HUES48 (cell line): ENCODE data around the gene SRRT.
A peak's percentile ranks its signal among the peaks of the same experiment; 100 is the strongest.

Experiments
- H3K27ac ChIP-seq: one replicate; pipeline ENCODE4 v1.7.0; 2013; ENCODE audit warnings: low read depth, low read length, inconsistent platforms
- H3K27me3 ChIP-seq: 2 replicates; pipeline ENCODE4 v1.6.1; 2013; ENCODE audit warnings: mild to moderate bottlenecking, low read length; ENCODE audit not compliant: control insufficient read depth, insufficient read depth
- H3K36me3 ChIP-seq: 2 replicates; pipeline ENCODE4 v1.6.1; 2013; ENCODE audit warnings: low read length; ENCODE audit not compliant: control insufficient read depth, insufficient read depth
- H3K4me1 ChIP-seq: 2 replicates; pipeline ENCODE4 v1.6.1; 2013; ENCODE audit warnings: mild to moderate bottlenecking, low read length; ENCODE audit not compliant: control insufficient read depth, insufficient read depth
- H3K4me3 ChIP-seq: 2 replicates; pipeline ENCODE4 v1.5.1; 2013; ENCODE audit warnings: mild to moderate bottlenecking, low read depth, low read length
- H3K9ac ChIP-seq: 2 replicates; pipeline ENCODE4 v1.6.1; 2013; ENCODE audit warnings: mild to moderate bottlenecking, low read depth, low read length, moderate library complexity
- H3K9me3 ChIP-seq: 2 replicates; pipeline ENCODE4 v1.6.1; 2013; ENCODE audit warnings: low read length; ENCODE audit not compliant: control insufficient read depth, insufficient read depth

SRRT gene

DNA sequence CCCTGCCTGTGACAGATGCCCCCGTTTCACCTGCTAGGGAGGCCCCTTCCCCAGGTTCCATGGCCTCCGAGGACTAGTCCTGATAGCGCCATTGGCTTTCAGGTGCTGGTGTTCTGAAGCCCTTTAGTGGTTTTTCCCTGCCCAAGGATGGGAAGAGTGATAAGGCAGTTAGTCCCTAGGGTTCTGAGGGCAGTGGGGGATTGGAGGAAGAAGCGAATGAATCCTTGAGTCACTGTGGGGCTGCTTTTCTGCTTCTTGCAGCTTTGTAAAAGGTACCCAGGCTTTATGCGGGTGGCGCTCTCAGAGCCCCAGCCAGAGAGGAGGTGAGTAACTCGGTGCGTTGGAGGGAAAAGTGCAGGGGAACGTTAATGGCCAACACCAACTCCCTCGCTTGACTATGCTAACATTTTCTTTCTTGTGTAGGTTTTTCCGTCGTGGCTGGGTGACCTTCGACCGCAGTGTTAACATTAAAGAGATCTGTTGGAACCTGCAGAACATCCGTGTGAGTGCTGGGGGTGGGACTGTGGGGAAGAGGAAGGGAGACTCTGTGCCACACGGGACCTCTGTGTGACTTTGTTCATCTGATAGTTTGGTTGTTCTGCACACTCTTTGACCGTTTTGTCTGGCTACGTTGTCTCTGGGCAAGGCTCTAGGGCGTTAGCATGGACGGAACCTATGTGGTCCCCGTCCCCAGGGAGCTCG lies 10.7 kb downstream of the SRRT start:
- no peak overlapping the region for H3K9ac ChIP-seq
- H3K27me3 ChIP-seq = no peaks in the 10 kb centered on the region
- no peaks in the 10 kb centered on the region for H3K9me3 ChIP-seq
- H3K27ac ChIP-seq = no peak overlapping the region
- no peaks in the 10 kb centered on the region for H3K4me1 ChIP-seq
- H3K4me3 ChIP-seq = no peak overlapping the region
- H3K36me3 ChIP-seq = peaks cover 82% of the 10 kb centered on the region

DNA sequence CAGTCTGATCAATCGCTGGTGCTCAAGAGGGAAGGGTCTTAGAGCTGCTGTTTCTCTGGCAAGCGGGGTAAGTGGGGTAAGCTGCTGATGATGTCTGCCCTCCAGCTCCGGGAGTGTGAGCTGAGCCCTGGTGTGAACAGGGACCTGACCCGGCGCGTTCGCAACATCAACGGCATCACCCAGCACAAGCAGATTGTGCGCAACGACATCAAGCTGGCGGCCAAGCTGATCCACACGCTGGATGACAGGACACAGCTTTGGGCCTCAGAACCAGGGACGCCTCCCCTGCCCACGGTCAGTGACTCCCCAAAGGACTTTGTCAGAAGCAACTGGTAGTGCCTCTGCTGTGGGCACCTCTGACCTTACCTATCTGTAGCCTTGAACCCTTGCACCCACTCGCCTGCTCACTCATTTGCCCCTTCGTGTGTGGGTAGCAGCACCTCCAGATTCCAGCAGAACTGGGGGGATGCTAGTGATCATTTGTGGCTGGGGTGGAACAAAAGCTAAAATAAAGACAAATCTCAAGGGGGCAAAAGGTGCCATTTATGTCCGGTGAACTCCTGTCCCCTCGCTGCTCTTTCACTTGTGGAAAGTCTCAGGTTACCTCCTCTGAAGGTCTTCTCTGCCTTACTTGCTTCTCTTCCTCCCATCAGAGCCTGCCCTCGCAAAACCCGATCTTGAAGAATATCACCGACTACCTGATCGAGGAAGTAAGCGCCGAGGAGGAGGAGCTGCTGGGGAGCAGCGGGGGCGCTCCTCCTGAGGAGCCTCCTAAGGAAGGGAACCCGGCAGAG lies 11.4 kb downstream of the SRRT start:
- H3K27me3 ChIP-seq = no peaks in the 10 kb centered on the region
- no peak overlapping the region for H3K4me3 ChIP-seq
- H3K9ac ChIP-seq = no peak overlapping the region
- H3K27ac ChIP-seq = no peak overlapping the region
- no peaks in the 10 kb centered on the region for H3K4me1 ChIP-seq
- peaks cover 75% of the 10 kb centered on the region for H3K36me3 ChIP-seq
- no peaks in the 10 kb centered on the region for H3K9me3 ChIP-seq

DNA sequence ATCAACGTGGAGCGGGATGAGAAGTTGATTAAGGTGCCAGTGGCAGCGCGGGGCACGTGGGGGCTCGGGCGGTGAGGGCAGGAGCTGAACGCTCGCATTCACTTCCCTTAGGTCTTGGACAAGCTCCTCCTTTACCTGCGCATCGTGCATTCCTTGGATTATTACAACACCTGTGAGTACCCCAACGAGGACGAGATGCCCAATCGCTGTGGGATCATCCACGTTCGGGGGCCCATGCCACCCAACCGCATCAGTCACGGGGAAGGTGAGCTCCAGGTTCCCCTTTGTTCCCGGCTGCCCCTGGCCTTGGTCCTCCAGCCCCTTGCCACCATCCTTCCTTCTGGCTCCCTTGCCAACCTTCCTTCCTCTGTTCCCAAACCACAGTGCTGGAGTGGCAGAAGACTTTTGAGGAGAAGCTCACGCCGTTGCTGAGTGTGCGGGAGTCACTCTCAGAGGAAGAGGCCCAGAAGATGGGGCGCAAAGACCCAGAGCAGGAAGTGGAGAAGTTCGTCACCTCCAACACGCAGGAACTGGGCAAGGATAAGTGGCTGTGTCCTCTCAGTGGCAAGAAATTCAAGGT lies 12.1 kb downstream of the SRRT start:
- Histone ChIP-seq H3K9me3 (no peaks in the 10 kb centered on the region), H3K4me3 (no peak overlapping the region), H3K9ac (no peak overlapping the region), H3K27ac (no peak overlapping the region), H3K27me3 (no peaks in the 10 kb centered on the region), H3K36me3 (peaks cover 68% of the 10 kb centered on the region), H3K4me1 (no peaks in the 10 kb centered on the region)

DNA sequence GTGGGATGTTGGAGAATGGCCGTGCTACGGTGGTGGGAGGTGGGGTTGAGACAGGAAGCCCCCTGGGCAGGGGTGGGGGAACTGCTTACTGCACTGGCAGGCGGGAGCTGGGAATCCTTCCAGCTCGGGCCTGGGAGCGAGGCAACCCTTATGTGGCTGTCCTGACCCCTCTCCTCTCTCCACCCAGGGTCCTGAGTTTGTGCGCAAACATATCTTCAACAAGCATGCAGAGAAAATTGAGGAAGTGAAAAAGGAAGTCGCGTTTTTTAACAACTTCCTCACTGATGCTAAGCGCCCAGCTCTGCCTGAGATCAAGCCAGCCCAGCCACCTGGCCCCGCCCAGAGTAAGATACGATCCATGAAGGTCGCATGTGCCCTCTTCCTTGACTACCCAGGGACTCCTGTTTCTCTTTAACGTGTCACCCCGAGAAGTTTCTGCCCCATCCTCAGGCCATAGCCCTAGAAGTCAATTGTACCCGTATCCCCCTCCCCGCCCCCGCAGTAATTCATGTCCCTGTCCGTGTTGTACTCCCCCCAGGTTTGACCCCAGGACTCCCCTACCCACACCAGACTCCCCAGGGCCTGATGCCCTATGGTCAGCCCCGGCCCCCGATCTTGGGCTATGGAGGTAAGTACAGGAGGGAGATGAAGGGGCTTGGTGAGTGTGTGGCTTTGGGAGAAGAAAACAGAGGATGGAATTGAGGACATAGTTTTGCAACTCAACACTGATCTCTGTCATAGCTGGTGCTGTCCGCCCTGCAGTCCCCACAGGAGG lies 12.8 kb downstream of the SRRT start:
- Histone ChIP-seq H3K27ac (peak overlapping the region; percentile 12), H3K36me3 (peaks cover 61% of the 10 kb centered on the region), H3K4me3 (peak overlapping the region; percentile 86), H3K27me3 (no peaks in the 10 kb centered on the region), H3K9ac (no peak overlapping the region), H3K4me1 (no peaks in the 10 kb centered on the region), H3K9me3 (no peaks in the 10 kb centered on the region)

DNA sequence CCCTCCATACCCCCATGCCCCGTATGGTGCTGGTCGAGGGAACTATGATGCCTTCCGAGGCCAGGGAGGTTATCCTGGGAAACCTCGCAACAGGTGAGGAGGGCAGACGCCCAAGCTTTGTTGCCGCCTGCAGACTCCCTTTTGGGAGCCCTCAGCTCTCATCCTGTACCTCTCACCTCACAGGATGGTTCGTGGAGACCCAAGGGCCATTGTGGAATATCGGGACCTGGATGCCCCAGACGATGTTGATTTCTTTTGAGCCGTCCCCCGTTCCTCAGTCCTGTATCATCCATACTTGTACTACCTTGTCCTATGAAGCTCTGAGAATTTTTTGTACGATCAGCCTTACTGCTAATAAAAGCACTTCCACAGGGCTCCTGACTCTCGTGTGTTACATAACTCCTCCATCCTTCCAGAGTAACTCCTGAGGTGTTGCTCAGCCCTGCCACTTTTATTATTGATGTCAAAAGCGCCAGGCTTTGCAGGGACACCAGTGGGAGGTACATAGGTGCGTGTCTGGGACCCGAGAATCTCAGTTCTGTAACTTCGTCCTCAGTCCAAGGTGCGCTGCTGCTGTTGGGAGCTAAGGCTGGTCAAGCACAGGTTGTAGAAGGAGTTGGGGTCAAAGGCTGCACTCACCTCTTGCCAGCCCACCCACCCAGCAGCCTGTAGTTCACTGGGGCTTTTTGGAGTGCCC lies 13.5 kb downstream of the SRRT start:
- Histone ChIP-seq H3K27me3 (no peaks in the 10 kb centered on the region), H3K4me3 (peak overlapping the region; percentile 86), H3K4me1 (no peaks in the 10 kb centered on the region), H3K9ac (peak overlapping the region; percentile 93; the same call in 1 of the 2 replicates), H3K27ac (peak overlapping the region; percentile 95), H3K36me3 (peaks cover 54% of the 10 kb centered on the region), H3K9me3 (no peaks in the 10 kb centered on the region)

DNA sequence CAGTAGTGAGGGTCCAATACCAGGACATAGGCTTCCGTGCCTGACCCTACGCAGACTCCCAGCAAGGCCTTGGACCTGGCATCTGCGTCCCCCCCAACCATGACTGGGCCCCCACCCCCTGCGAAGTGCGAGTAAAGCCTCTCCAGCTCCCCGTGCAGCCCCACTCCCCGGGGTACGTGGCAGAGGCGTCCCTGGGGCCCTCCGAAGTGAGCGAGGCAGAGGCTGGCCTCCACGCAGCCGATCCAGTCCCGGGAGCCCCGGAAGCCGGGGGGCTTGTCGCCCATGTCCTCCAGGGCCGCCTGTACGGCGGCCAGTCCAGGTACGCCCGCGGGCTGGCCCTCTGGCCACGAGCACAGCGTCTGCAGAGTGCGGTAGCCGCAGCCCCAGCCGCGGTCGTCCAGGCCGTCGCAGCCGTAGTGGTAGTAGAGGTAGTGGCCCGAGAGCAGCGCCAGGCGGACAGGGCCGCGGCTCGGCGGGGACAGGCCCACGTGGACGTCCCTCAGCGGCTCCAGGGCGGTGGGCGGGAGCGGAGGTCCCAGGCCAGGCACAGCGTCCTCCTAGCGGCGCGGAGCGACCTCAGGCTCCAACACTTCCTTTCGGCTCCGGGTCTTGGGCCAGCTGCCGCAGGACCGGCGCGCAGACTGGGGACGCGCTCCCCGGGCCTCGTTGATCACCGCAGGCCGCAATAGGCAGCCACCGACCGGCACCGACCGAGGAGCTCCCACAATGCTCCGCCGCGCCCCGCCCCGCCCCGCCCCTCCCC lies 14.3 kb downstream of the SRRT start, which contains the start of gene UFSP1:
TSS of gene UFSP1 (minus strand) at position 728 of the 763 bp plus-strand sequence. CDS start at position 284, 444 bp downstream.
- no peaks in the 10 kb centered on the region for H3K9me3 ChIP-seq
- H3K27ac ChIP-seq = peak within 1 kb of the TSS; percentile 96
- H3K9ac ChIP-seq = peak within 1 kb of the TSS; percentile 93
- H3K36me3 ChIP-seq = peaks cover 46% of the 10 kb centered on the region
- H3K4me1 ChIP-seq = no peaks in the 10 kb centered on the region
- peak within 1 kb of the TSS; percentile 86 for H3K4me3 ChIP-seq
- H3K27me3 ChIP-seq = no peaks in the 10 kb centered on the region

DNA sequence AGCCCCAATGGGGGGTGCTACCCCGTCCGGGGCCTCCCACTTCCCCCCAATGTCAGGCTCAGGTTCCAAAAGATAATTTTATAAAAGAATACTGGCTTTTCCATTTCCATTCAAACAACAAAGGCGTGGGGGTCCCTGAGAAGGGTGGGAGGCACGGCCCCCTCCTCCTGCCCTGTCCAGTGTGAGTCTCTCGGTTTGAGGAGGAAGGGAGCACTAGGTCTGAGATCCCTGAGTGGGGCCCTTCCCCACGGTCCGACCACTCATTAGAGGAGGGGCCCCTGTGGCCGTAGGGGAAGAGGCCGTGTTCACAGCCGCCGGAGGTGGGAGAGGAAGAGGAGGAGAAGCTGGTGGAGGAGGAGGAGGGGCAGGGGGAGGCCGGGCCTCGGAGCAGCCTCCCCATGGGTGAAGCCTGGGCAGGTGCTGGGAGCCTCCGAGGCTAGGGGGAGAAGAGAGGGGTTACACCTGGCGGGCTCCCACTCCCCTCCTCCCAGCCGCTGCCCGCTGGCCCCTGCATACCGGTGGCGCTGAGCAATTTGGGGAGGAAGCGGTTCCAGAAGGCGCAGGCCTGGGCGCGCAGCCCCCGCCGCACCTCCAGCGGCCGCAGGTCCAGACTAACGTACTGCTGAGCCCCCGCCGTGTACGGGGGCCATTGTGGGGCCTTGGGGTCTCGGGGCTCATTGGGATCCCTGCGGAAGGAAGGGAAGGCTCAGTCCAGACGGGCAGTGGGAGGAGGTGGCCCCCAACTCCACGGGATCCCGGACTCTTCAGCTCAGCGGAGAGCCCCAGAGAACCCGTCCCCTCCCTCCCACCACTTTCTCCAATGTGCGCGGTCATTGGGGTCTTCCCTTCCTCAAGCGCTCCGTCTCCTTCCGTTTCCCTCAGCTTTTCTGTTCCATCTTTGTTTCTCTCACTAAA lies 16.0 kb downstream of the SRRT start:
- H3K4me3 ChIP-seq = peak overlapping the region; percentile 66
- H3K9me3 ChIP-seq = no peaks in the 10 kb centered on the region
- peak overlapping the region; percentile 65 for H3K9ac ChIP-seq
- H3K27ac ChIP-seq = peak overlapping the region; percentile 96
- peaks cover 6% of the 10 kb centered on the region for H3K27me3 ChIP-seq
- H3K4me1 ChIP-seq = peaks cover under 1% of the 10 kb centered on the region; the same call in 1 of the 2 replicates
- peaks cover 29% of the 10 kb centered on the region for H3K36me3 ChIP-seq

DNA sequence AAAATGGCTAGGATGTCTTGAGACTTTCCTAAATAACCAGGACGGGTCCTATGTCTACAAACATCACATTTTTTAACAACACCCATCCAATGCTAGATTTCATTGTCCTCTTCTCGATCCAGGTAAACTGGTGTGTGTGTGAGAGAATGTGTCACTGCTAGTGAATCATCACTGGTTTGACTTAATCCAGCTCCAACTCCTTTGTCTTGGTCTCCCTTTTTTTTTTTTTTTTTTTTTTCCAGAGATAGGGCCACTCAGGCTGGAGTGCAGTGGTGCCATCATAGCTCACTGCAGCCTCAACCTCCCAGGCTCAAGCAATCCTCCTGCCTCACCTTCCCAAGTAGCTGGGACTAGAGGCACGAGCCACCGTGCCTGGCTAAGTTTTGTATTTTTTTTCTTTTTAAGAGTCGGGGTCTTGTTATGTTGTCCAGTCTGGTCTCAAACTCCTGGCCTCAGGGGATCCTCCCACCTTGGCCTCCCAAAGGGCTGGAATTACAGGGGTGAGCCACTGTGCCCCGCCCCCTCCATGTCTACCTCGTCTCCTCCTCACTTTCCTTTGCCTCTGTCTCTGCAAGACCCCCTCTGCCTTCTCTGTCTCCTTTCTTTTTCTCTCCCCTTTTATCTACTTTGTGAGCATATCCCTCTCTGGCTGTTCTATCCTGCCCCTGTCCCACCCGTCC lies 16.8 kb downstream of the SRRT start:
- peak overlapping the region; percentile 66 for H3K4me3 ChIP-seq
- peaks cover 6% of the 10 kb centered on the region; the same call in 1 of the 2 replicates for H3K4me1 ChIP-seq
- H3K9me3 ChIP-seq = no peaks in the 10 kb centered on the region
- H3K36me3 ChIP-seq = peaks cover 21% of the 10 kb centered on the region
- H3K27ac ChIP-seq = peak overlapping the region; percentile 96
- no peak overlapping the region for H3K9ac ChIP-seq
- peaks cover 14% of the 10 kb centered on the region for H3K27me3 ChIP-seq
